H9 (cell line): ENCODE results near the gene LECT2. TPM values are rescaled to one million over a fixed set of nuclear protein-coding genes. Genes with fewer than 3 reads are reported as not detected.

Experiments
- DNase-seq: peaks from one replicate; pipeline ENCODE4 v3.0.0-alpha.2; 2017
- H2AFZ ChIP-seq: one replicate; pipeline ENCODE4 v1.6.1; 2013; ENCODE audit warnings: mild to moderate bottlenecking, low read length, control low read depth, moderate library complexity
- H2AK5ac ChIP-seq: 2 replicates; pipeline ENCODE4 v1.6.1; 2013; ENCODE audit warnings: low read length, control low read depth, mixed read lengths; ENCODE audit not compliant: insufficient read length
- H2BK120ac ChIP-seq: one replicate; pipeline ENCODE4 v1.6.1; 2013; ENCODE audit warnings: low read depth, mild to moderate bottlenecking, low read length, control low read depth, inconsistent platforms; ENCODE audit not compliant: poor library complexity, severe bottlenecking
- H2BK12ac ChIP-seq: 2 replicates; pipeline ENCODE4 v1.6.1; 2013; ENCODE audit warnings: low read length, control low read depth, mixed read lengths, low read depth; ENCODE audit not compliant: insufficient read length
- H2BK15ac ChIP-seq: 2 replicates; pipeline ENCODE4 v1.6.1; 2013; ENCODE audit warnings: low read depth, low read length, control low read depth
- H2BK20ac ChIP-seq: one replicate; pipeline ENCODE4 v1.6.1; 2013; ENCODE audit warnings: low read depth, mild to moderate bottlenecking, low read length, control low read depth, inconsistent platforms; ENCODE audit not compliant: poor library complexity, severe bottlenecking
- H2BK5ac ChIP-seq: 2 replicates; pipeline ENCODE4 v1.6.1; 2013; ENCODE audit warnings: low read length, control low read depth, mixed read lengths; ENCODE audit not compliant: insufficient read length
- H3K14ac ChIP-seq: 2 replicates; pipeline ENCODE4 v1.6.1; 2013; ENCODE audit warnings: low read length, control low read depth; ENCODE audit not compliant: insufficient read depth
- H3K18ac ChIP-seq: 2 replicates; pipeline ENCODE4 v1.6.1; 2013; ENCODE audit warnings: low read depth, mild to moderate bottlenecking, mixed read lengths, low read length, control low read depth; ENCODE audit not compliant: insufficient read length
- H3K23ac ChIP-seq: 2 replicates; pipeline ENCODE4 v1.6.1; 2013; ENCODE audit warnings: low read length, control low read depth, mixed read lengths, low read depth; ENCODE audit not compliant: insufficient read length
- H3K23me2 ChIP-seq: 2 replicates; pipeline ENCODE4 v1.6.1; 2013; ENCODE audit warnings: low read depth, mild to moderate bottlenecking, mixed read lengths, low read length, control low read depth; ENCODE audit not compliant: insufficient read length, poor library complexity, severe bottlenecking
- H3K27ac ChIP-seq: 2 replicates; pipeline ENCODE4 v1.5.1; 2013; ENCODE audit warnings: low read length, control low read depth, mixed read lengths, low read depth; ENCODE audit not compliant: insufficient read length
- H3K27me3 ChIP-seq: 2 replicates; pipeline ENCODE4 v1.6.1; 2013; ENCODE audit warnings: low read length, control low read depth, inconsistent platforms; ENCODE audit not compliant: insufficient read depth
- H3K4ac ChIP-seq: 2 replicates; pipeline ENCODE4 v1.6.1; 2013; ENCODE audit warnings: low read depth, mild to moderate bottlenecking, control low read depth, inconsistent platforms, low read length, moderate library complexity
- H3K4me1 ChIP-seq: 2 replicates; pipeline ENCODE4 v1.6.1; 2013; ENCODE audit warnings: low read length, control low read depth, inconsistent platforms; ENCODE audit not compliant: insufficient read depth
- H3K4me2 ChIP-seq: 2 replicates; pipeline ENCODE4 v1.6.1; 2013; ENCODE audit warnings: low read length, control low read depth, mixed read lengths; ENCODE audit not compliant: insufficient read length, insufficient read depth
- H3K56ac ChIP-seq: 2 replicates; pipeline ENCODE4 v1.6.1; 2013; ENCODE audit warnings: low read depth, mild to moderate bottlenecking, mixed read lengths, low read length, control low read depth; ENCODE audit not compliant: insufficient read length
- H3K79me1 ChIP-seq: 2 replicates; pipeline ENCODE4 v1.6.1; 2013; ENCODE audit warnings: low read depth, mild to moderate bottlenecking, moderate library complexity, low read length, control low read depth, inconsistent platforms; ENCODE audit not compliant: insufficient read depth, poor library complexity, severe bottlenecking
- H3K79me2 ChIP-seq: 2 replicates; pipeline ENCODE4 v1.6.1; 2013; ENCODE audit warnings: low read length, control low read depth, inconsistent platforms; ENCODE audit not compliant: insufficient read depth
- H3K9ac ChIP-seq: 2 replicates; pipeline ENCODE4 v1.6.1; 2013; ENCODE audit warnings: low read length, control low read depth, mixed read lengths; ENCODE audit not compliant: insufficient read length; ENCODE audit errors: extremely low read depth
- H3K9me3 ChIP-seq: one replicate; pipeline ENCODE4 v1.6.1; 2013; ENCODE audit warnings: low read depth, low read length, inconsistent platforms; ENCODE audit not compliant: control insufficient read depth
- H3T11ph ChIP-seq: one replicate; pipeline ENCODE4 v1.6.1; 2013; ENCODE audit warnings: mild to moderate bottlenecking, low read length, control low read depth, inconsistent platforms
- H4K20me1 ChIP-seq: one replicate; pipeline ENCODE4 v1.6.1; 2013; ENCODE audit not compliant: control insufficient read depth, insufficient read length, insufficient read depth
- H4K5ac ChIP-seq: 2 replicates; pipeline ENCODE4 v1.6.1; 2013; ENCODE audit warnings: low read depth, mild to moderate bottlenecking, mixed read lengths, low read length, control low read depth; ENCODE audit not compliant: insufficient read length
- H4K8ac ChIP-seq: replicated peaks from 2 replicates; pipeline ENCODE4 v1.6.1; 2013; ENCODE audit warnings: low read length, control low read depth, mixed read lengths, low read depth; ENCODE audit not compliant: insufficient read length
- H4K91ac ChIP-seq: 2 replicates; pipeline ENCODE4 v1.6.1; 2013; ENCODE audit warnings: low read depth, mild to moderate bottlenecking, moderate library complexity, mixed read lengths, low read length, control low read depth; ENCODE audit not compliant: insufficient read length
- H3K27ac Mint-ChIP-seq, 3 experiments: 2 replicates in 2 of 3; 3 replicates in 1 of 3; pipeline ENCODE4 v1.8.0; 2020 to 2021; ENCODE audit warnings: mixed read lengths in 3 of 3, mild to moderate bottlenecking in 1 of 3, moderate library complexity in 1 of 3
- H3K27me3 Mint-ChIP-seq: 2 replicates; pipeline ENCODE4 v1.8.0; 2021; ENCODE audit warnings: low read depth, mild to moderate bottlenecking, moderate library complexity, mixed read lengths
- H3K36me3 Mint-ChIP-seq, 3 experiments: 2 replicates in 2 of 3; 3 replicates in 1 of 3; pipeline ENCODE4 v1.8.0; 2020 to 2021; ENCODE audit warnings: low read depth in 3 of 3, mixed read lengths in 3 of 3; ENCODE audit not compliant: insufficient read depth in 1 of 3
- H3K4me1 Mint-ChIP-seq, 2 experiments: 2 replicates each; pipeline ENCODE4 v1.8.0; 2020; ENCODE audit warnings: mixed read lengths in 2 of 2
- H3K4me3 Mint-ChIP-seq, 2 experiments: 2 replicates in 1 of 2; 3 replicates in 1 of 2; pipeline ENCODE4 v1.8.0; 2020 to 2021; ENCODE audit warnings: mild to moderate bottlenecking in 2 of 2, mixed read lengths in 2 of 2, moderate library complexity in 1 of 2
- H3K9me3 Mint-ChIP-seq, 2 experiments: 2 replicates in 1 of 2; 3 replicates in 1 of 2; pipeline ENCODE4 v1.8.0; 2020; ENCODE audit warnings: mild to moderate bottlenecking in 2 of 2, mixed read lengths in 2 of 2, moderate library complexity in 1 of 2
- CTCF ChIP-seq: fragments of 200-600 bp; sonication (generic); conservative IDR thresholded peaks from 3 replicates; pipeline ENCODE4 v1.8.0; 2021; ENCODE audit warnings: antibody characterized with exemption, mild to moderate bottlenecking
- WGBS: extraction: QIAGEN DNeasy Blood & Tissue Kit; methylation state at CpG from one replicate; pipeline ENCODE4 v1.1.7; 2013; ENCODE audit warnings: missing lambda C conversion rate, low lambda C conversion rate, mixed read lengths; ENCODE audit not compliant: insufficient read length; ENCODE audit errors: extremely low coverage; 5-methylcytosine and 5-hydroxymethylcytosine counted together
- total RNA-seq: library from RNA; stranded (reverse); gene quantifications from 2 replicates; pipeline ENCODE4 v1.2.1, GENCODE V29; 2021

LECT2 gene
- total RNA-seq, 1 experiment from 2014 or later, result not detected

- Histone ChIP-seq H2BK120ac (no peak overlapping the region), H3K4me1 (no peaks in the 10 kb centered on the region), H3K9me3 (no peaks in the 10 kb centered on the region), H3K27me3 (no peaks in the 10 kb centered on the region), H2BK15ac (no peak overlapping the region), H2BK20ac (no peak overlapping the region), H3K23me2 (no peaks in the 10 kb centered on the region), H2BK5ac (no peak overlapping the region), H3K18ac (no peak overlapping the region), H3K79me2 (no peaks in the 10 kb centered on the region), H3K27ac (no peak overlapping the region), H3K14ac (no peak overlapping the region), H2BK12ac (no peak overlapping the region), H3K56ac (no peak overlapping the region), H2AK5ac (no peak overlapping the region), H3K79me1 (no peaks in the 10 kb centered on the region), H3K4ac (no peak overlapping the region), H3K9ac (no peak overlapping the region), H4K91ac (no peak overlapping the region), H2AFZ (no peak overlapping the region), H4K20me1 (no peaks in the 10 kb centered on the region), H3K23ac (no peak overlapping the region), H3T11ph (no peak overlapping the region), H4K5ac (no peak overlapping the region), H4K8ac (no peak overlapping the region), H3K4me2 (no peak overlapping the region)
- no peak for TF ChIP-seq CTCF
- DNase-seq, result no peak
- Mint-ChIP-seq H3K27me3 (peaks cover 56% of the 10 kb centered on the region), H3K9me3 (no peaks in the 10 kb centered on the region), H3K27ac (no peak overlapping the region), H3K36me3 (no peaks in the 10 kb centered on the region), H3K4me1 (no peaks in the 10 kb centered on the region), H3K4me3 (no peak overlapping the region)
- WGBS, result no CpG with 5 or more reads among the region's 1 CpG
Measured at GRCh38 chr5:135905144-135905543, 49.6 kb downstream of the LECT2 start.
